GM19351 (cell line): ENCODE measurements around the gene HADHA.

Experiments used
- ATAC-seq: cut with Tn5 transposase; IDR thresholded peaks from one replicate; pipeline ENCODE4 v1.9.1; 2021; ENCODE audit warnings: mild to moderate bottlenecking, moderate library complexity; ENCODE audit not compliant: unreplicated experiment

The HADHA gene

DNA sequence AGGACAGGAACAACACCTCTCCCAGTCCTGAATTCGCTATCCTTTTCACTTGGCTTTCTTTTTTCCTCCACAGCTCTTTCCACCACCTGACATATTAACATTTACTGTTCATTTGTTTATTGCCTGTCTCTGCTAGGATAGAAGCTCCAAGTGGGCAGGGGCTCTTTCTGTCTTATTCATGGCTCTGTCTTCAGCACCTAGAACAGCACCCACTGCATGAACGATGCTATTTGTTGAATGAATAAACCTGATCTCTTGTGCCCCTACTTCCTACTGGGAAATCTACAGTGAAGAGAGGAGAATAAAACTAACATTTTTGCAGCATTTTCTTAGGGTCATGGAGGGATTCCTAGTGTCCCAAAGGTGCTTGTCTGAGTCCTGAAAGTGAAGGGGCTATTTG lies 95.9 kb downstream of the HADHA start:
- ATAC-seq, result no peak

DNA sequence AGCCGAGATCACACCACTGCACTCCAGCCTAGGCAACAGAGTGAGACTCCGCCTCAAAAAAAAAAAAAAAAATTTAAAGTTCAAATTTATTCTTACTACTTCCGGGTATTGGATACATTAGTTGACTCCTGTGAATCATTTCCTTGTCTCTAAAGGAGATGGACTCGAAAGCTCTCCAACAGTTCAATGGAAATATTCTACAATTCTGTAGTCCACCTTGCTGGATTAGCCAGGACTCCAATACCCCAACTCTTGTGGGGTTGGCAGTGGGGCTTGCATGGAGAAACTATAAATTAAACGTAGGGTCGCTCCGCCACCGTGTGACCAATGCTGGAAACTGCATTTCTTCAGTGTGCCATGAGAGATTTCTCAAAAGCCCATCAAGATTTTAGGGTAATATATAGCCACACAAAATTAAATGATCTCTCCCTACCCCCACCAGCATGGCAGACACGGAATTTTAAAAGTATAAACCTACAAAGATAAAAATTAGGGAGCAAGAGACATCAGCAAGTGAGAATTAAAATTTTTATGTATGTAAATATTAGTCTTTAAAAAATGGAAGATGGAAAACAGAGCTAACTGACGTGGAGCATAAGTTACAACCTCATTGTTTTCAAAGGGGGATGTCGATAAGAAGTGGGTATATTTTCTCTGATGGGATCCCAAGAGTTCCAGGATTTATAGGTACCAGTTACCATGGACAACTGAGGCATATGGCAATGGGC lies 99.3 kb downstream of the HADHA start:
- ATAC-seq, result peak; percentile 43

DNA sequence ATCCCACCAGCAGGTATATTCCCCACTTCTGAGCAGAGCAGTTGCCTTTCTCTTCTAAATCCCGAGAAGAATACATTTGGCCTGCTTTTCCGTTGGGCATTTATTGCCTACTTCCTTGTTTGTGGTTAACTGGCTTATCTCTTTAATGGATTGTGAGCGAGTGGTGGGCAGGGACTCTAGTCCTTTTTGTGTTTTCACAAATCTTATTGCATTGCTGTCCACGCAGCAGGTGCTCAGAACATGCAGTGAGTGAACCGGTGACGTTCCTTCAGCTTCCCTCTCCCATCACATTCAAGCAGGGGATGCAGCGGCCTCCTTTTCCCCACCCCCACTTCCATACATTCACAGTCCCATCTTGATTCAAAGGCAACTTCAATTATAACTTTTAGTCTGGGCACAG lies 100.4 kb downstream of the HADHA start:
- ATAC-seq, result no peak

DNA sequence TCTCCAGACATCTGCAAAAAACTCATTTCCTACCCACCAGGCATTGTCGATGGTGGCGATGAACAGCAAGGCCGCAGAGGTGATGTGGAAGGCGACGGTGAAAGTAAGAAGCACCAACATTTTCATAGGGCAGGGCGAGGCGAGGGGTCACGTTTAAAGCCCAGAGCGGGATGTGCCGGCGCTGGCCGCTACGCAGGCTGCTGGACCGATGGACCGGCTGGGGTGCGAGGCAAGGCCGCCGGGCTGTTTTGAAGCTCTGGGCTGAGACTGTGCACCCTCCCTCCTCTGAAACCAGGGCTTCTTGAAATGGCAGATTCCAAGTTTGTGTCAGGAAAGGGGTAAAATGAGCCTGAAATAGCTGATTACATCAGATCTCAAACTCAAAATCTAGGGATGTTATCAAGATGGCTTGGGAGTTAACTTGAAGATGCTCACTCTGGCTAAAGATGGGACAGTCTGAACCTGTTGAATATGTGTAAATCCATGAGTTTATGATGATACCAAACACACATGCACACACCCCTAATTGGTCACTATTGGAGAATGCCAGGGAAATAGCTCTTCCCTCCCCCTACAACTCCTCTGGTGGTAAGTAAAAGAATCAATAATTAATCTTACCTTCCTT lies 103.2 kb downstream of the HADHA start:
- no peak for ATAC-seq
